Kidney (tissue), 14 donors: ENCODE results near the gene DYNLL1. TPM values are rescaled to one million over a fixed set of nuclear protein-coding genes. Genes with fewer than 3 reads are reported as not detected.
A peak's percentile ranks its signal among the peaks of the same experiment; 100 is the strongest.

Experiments
- DNase-seq, 5 donors: peaks; one replicate each; pipeline ENCODE4 v3.0.0-alpha.2; 2013 to 2020
- FAIRE-seq: peaks from 2 replicates; lab custom pipeline; 2012; peaks lifted over from hg19 to GRCh38; lab: Jason Lieb, UNC
- H3K27ac ChIP-seq, 2 donors: one replicate each; pipeline ENCODE4 v1.7.0; 2013; ENCODE audit warnings: low read depth in 2 of 2, low read length in 2 of 2, inconsistent platforms in 1 of 2
- H3K27me3 ChIP-seq: one replicate; pipeline ENCODE4 v1.7.1; 2013; ENCODE audit warnings: low read length, inconsistent platforms; ENCODE audit not compliant: control insufficient read depth, insufficient read depth
- H3K36me3 ChIP-seq, 3 donors: one replicate each; pipeline versions ENCODE4 v1.7.0 to v1.7.1; 2013; ENCODE audit warnings: low read length in 3 of 3, control low read depth in 1 of 3, inconsistent platforms in 1 of 3; ENCODE audit not compliant: insufficient read depth in 3 of 3, control insufficient read depth in 2 of 3
- H3K4me1 ChIP-seq, 3 donors: one replicate each; pipeline versions ENCODE4 v1.7.0 to v1.7.1; 2013; ENCODE audit warnings: low read length in 3 of 3, inconsistent platforms in 1 of 3, low read depth in 1 of 3; ENCODE audit not compliant: control insufficient read depth in 2 of 3, insufficient read depth in 2 of 3
- H3K4me3 ChIP-seq, 3 donors: one replicate each; pipeline versions ENCODE4 v1.7.0 to v1.8.1; 2013; ENCODE audit warnings: low read length in 3 of 3, control low read depth in 1 of 3, inconsistent platforms in 1 of 3
- H3K9ac ChIP-seq, 3 donors: one replicate each; pipeline versions ENCODE4 v1.7.0 to v1.7.1; 2013; ENCODE audit warnings: low read length in 3 of 3, control low read depth in 1 of 3, inconsistent platforms in 1 of 3
- H3K9me3 ChIP-seq, 3 donors: one replicate each; pipeline versions ENCODE4 v1.7.0 to v1.7.1; 2013; ENCODE audit warnings: low read length in 3 of 3, control low read depth in 1 of 3, inconsistent platforms in 1 of 3; ENCODE audit not compliant: control insufficient read depth in 2 of 3, insufficient read depth in 1 of 3
- CTCF ChIP-seq: IDR thresholded peaks from 3 replicates; pipeline ENCODE4 v1.5.1; 2012; ENCODE audit warnings: mild to moderate bottlenecking, moderate library complexity, borderline replicate concordance; ENCODE audit not compliant: insufficient read depth; ENCODE audit errors: extremely low read depth
- intact Hi-C: fragments of 100-400 bp; cut with DNase I; formaldehyde crosslinking; loops from one replicate; pipeline ENCODE4 v1.11.1; 2022
- polyA plus RNA-seq: library from polyadenylated mRNA; stranded (reverse); fragments of 350-450 nt; fragmentation: Illumina TruSeq; extraction: RNeasy Lipid Tissue Mini Kit (QIAGEN cat#74804); gene quantifications from one replicate; pipeline ENCODE4 v1.2.3, GENCODE V29; 2014; ENCODE audit warnings: low read depth, low replicate concordance; ENCODE audit not compliant: insufficient read depth
- total RNA-seq: library from RNA; stranded (reverse); fragmentation: NEBNext Ultra II Directional; extraction: Animal tissue kit (Norgen Biotek cat#: 25700); gene quantifications from one replicate; pipeline ENCODE4 v1.2.1, GENCODE V29; 2021
- donor health status: control.
- donor health status: control.
- donor health status: control.
- donor health status: control.
- donor health status: control.
- donor health status: DM: yes; HTN: yes; CAD: no.
- donor health status: Normal renal cell carcinoma (clear cell type).

Gene DYNLL1
- total and polyA plus RNA-seq, 2 donors from 2014 or later = 258 to 757 TPM

GRCh38 chr12:120532701-120533238 lies 36.9 kb downstream of the DYNLL1 start:
- Histone ChIP-seq H3K27me3 (no peaks in the 10 kb centered on the region), H3K4me1 (peaks cover 2 to 13% (median 10%) of the 10 kb centered on the region in 3 donors), H3K36me3 (peaks cover 0 to 5% (median 0%) of the 10 kb centered on the region in 3 donors), H3K9me3 (no peaks in the 10 kb centered on the region), H3K4me3 (no peak overlapping the region), H3K27ac (no peak overlapping the region), H3K9ac (no peak overlapping the region)
- FAIRE-seq (no peak), DNase-seq (no peak)
- no peak for TF ChIP-seq CTCF
- intact Hi-C loops = no loop called here

- FAIRE-seq = no peak
- Histone ChIP-seq H3K27me3 (no peaks in the 10 kb centered on the region), H3K36me3 (peaks cover 0 to 5% (median 0%) of the 10 kb centered on the region in 3 donors), H3K9ac (peak within 1 kb of the TSS; percentile 79 to 98 (median 97)), H3K27ac (peak within 1 kb of the TSS; percentile 95 to 97), H3K4me1 (peaks cover 2 to 25% (median 22%) of the 10 kb centered on the region in 3 donors), H3K9me3 (no peaks in the 10 kb centered on the region), H3K4me3 (peak within 1 kb of the TSS; percentile 89 to 94 (median 90))
- no peak for TF ChIP-seq CTCF
- intact Hi-C loops = no loop called here
- DNase-seq = peak; percentile 82 to 96 (median 92)
Measured at GRCh38 chr12:120534203-120534702, 38.3 kb downstream of the DYNLL1 start, which contains the start of gene RNF10. Gene RNF10 (plus strand): TSS chr12:120534356. CDS start chr12:120534812, 456 bp downstream.

GRCh38 chr12:120534703-120535655 lies 39.1 kb downstream of the DYNLL1 start:
- H3K4me3 ChIP-seq = peak overlapping the region; percentile 89 to 94 (median 90)
- FAIRE-seq = no peak
- peak; percentile 67 to 86 (median 81) for DNase-seq
- peak overlapping the region; percentile 95 to 97 for H3K27ac ChIP-seq
- no peaks in the 10 kb centered on the region for H3K9me3 ChIP-seq
- TF ChIP-seq CTCF = no peak
- peaks cover 0 to 5% (median 0%) of the 10 kb centered on the region in 3 donors for H3K36me3 ChIP-seq
- no peaks in the 10 kb centered on the region for H3K27me3 ChIP-seq
- peak overlapping the region; percentile 79 to 98 (median 97) for H3K9ac ChIP-seq
- H3K4me1 ChIP-seq = peaks cover 2 to 25% (median 24%) of the 10 kb centered on the region in 3 donors
- intact Hi-C loops = no loop called here
